ENCODE data around the gene RNF220. TPM values are rescaled to one million over a fixed set of nuclear protein-coding genes. Genes with fewer than 3 reads are reported as not detected.

RNF220 gene
- total and polyA plus RNA-seq, 9 of the 15 experiments (the other 6 are each of a cell fraction or from before 2014, with no cell fraction given), result 5.1 to 117 (median 66.9) TPM

GRCh38 chr1:44526295-44527073, 121.4 kb downstream of the RNF220 start (continued):
- no peak for TF ChIP-seq TBP (optimal IDR thresholded peaks at IDR 0.05; ENCODE audit: low read depth, low read length)
- TF ChIP-seq ETV5 (CRISPR knock-in tag; IDR thresholded peaks at IDR 0.05; ENCODE audit: low read depth), result no peak
- TF ChIP-seq NCOA1 (IDR thresholded peaks at IDR 0.05; ENCODE audit: low read depth), result no peak; the same call in 1 of the 2 replicates
- TF ChIP-seq, protein P1, sequence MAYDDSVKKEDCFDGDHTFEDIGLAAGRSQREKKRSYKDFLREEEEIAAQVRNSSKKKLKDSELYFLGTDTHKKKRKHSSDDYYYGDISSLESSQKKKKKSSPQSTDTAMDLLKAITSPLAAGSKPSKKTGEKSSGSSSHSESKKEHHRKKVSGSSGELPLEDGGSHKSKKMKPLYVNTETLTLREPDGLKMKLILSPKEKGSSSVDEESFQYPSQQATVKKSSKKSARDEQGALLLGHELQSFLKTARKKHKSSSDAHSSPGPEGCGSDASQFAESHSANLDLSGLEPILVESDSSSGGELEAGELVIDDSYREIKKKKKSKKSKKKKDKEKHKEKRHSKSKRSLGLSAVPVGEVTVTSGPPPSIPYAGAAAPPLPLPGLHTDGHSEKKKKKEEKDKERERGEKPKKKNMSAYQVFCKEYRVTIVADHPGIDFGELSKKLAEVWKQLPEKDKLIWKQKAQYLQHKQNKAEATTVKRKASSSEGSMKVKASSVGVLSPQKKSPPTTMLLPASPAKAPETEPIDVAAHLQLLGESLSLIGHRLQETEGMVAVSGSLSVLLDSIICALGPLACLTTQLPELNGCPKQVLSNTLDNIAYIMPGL (CRISPR knock-in tag; IDR thresholded peaks at IDR 0.05), result no peak
- no peak for TF ChIP-seq E2F4 (CRISPR knock-in tag; IDR thresholded peaks at IDR 0.05; ENCODE audit: low read depth)
- no peak for TF ChIP-seq ZNF785 (CRISPR knock-in tag; IDR thresholded peaks at IDR 0.05)
- no peak for TF ChIP-seq RBM15 (IDR thresholded peaks at IDR 0.05; ENCODE audit: insufficient read depth, low read length)
- TF ChIP-seq GATAD2A (IDR thresholded peaks at IDR 0.05), result peak; percentile 36; the same call in 1 of the 2 replicates
- no peak for TF ChIP-seq CCNT2 (IDR thresholded peaks at IDR 0.05; ENCODE audit: borderline replicate concordance, extremely low read depth, insufficient read length, low read depth, low read length)
- TF ChIP-seq POLR2B (IDR thresholded peaks at IDR 0.05; ENCODE audit: low read depth, partially characterized antibody), result no peak
- TF ChIP-seq SPI1 (IDR thresholded peaks at IDR 0.05; ENCODE audit: borderline replicate concordance, low read depth, low read length), result peak; percentile 49; the same call in 1 of the 2 replicates
- no peak for TF ChIP-seq MCM2 (IDR thresholded peaks at IDR 0.05; ENCODE audit: low read depth)
- TF ChIP-seq, protein P2, sequence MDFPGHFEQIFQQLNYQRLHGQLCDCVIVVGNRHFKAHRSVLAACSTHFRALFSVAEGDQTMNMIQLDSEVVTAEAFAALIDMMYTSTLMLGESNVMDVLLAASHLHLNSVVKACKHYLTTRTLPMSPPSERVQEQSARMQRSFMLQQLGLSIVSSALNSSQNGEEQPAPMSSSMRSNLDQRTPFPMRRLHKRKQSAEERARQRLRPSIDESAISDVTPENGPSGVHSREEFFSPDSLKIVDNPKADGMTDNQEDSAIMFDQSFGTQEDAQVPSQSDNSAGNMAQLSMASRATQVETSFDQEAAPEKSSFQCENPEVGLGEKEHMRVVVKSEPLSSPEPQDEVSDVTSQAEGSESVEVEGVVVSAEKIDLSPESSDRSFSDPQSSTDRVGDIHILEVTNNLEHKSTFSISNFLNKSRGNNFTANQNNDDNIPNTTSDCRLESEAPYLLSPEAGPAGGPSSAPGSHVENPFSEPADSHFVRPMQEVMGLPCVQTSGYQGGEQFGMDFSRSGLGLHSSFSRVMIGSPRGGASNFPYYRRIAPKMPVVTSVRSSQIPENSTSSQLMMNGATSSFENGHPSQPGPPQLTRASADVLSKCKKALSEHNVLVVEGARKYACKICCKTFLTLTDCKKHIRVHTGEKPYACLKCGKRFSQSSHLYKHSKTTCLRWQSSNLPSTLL (IDR thresholded peaks at IDR 0.05), result peak; percentile 38; the same call in 1 of the 2 replicates
- TF ChIP-seq, protein P3, sequence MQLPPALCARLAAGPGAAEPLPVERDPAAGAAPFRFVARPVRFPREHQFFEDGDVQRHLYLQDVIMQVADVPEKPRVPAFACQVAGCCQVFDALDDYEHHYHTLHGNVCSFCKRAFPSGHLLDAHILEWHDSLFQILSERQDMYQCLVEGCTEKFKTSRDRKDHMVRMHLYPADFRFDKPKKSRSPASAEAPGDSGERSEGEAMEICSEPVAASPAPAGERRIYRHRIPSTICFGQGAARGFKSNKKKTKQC (CRISPR knock-in tag; IDR thresholded peaks at IDR 0.05), result no peak
- no peak for TF ChIP-seq XRCC4 (IDR thresholded peaks at IDR 0.05; ENCODE audit: extremely low read depth, insufficient read depth, insufficient read length)
- TF ChIP-seq CXXC5 (CRISPR knock-in tag; IDR thresholded peaks at IDR 0.05), result no peak
- no peak; the same call in 1 of the 2 replicates for TF ChIP-seq MCM3 (IDR thresholded peaks at IDR 0.05)
- no peak for TF ChIP-seq ZC3H11A (IDR thresholded peaks at IDR 0.05; ENCODE audit: low read depth, low read length)
- TF ChIP-seq, protein P4, sequence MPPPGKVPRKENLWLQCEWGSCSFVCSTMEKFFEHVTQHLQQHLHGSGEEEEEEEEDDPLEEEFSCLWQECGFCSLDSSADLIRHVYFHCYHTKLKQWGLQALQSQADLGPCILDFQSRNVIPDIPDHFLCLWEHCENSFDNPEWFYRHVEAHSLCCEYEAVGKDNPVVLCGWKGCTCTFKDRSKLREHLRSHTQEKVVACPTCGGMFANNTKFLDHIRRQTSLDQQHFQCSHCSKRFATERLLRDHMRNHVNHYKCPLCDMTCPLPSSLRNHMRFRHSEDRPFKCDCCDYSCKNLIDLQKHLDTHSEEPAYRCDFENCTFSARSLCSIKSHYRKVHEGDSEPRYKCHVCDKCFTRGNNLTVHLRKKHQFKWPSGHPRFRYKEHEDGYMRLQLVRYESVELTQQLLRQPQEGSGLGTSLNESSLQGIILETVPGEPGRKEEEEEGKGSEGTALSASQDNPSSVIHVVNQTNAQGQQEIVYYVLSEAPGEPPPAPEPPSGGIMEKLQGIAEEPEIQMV (tag; conservative IDR thresholded peaks at IDR 0.05; ENCODE audit: low read depth), result no peak
- no peak for TF ChIP-seq MEF2D (tag; conservative IDR thresholded peaks at IDR 0.05; ENCODE audit: low read depth)
- no peak for TF ChIP-seq NUFIP1 (IDR thresholded peaks at IDR 0.05; ENCODE audit: partially characterized antibody)
- no peak for TF ChIP-seq ZNF445 (CRISPR knock-in tag; IDR thresholded peaks at IDR 0.05; ENCODE audit: low read depth)

All from K562 (cell line).